Heart left ventricle (tissue), 13 donors: ENCODE results near the gene ZNF638.

Experiments used
- POLR2A ChIP-seq, 2 donors: fragments of 450-650 bp; IDR thresholded peaks; one replicate each; pipeline ENCODE4 v1.6.1; 2017; ENCODE audit warnings: antibody characterized with exemption in 2 of 2, mild to moderate bottlenecking in 2 of 2, moderate library complexity in 2 of 2
- TF ChIP-seq, protein P1 (sequence below), 12 donors: fragments of 200-600 bp; sonication (generic) in 4 of 12; IDR thresholded peaks; one replicate each; pipeline versions ENCODE4 v1.5.0 to v1.8.0; 2018 to 2022; ENCODE audit warnings: antibody characterized with exemption in 12 of 12, mild to moderate bottlenecking in 5 of 12
- donor health status: ischemic (EF 13 %, LVEDD 7.1; RV severe dilation, severe dysfunction).
- donor health status: DM: no; HTN: yes; CAD: no.
- donor health status: DM: no; HTN: no; CAD: no.
- donor health status: ischemic (EF 25% LVEDD 6.9; RV normal size, moderate dysfunction).
- donor health status: ischemic (EF 25% LVEDD 5.7; RV mildly dilated, moderate dysfunction).
- donor health status: ischemic (EF 35%, LVEDD 5.7; RV mildly dilated, moderate dysfunction).
- donor health status: nonischemic (EF 11% LVEDD 7.7; RV severe dilation, severe dysfunction).
- donor health status: DM: yes; HTN: yes; CAD: no.
- donor health status: PGD.
- donor health status: ischemic (EF 29% LVEDD 5.4; RV normal size, mild dysfunction).
- donor health status: nonischemic (EF 23%, LVEDD 6.1; RV moderate dilation, normal function).

DNA sequence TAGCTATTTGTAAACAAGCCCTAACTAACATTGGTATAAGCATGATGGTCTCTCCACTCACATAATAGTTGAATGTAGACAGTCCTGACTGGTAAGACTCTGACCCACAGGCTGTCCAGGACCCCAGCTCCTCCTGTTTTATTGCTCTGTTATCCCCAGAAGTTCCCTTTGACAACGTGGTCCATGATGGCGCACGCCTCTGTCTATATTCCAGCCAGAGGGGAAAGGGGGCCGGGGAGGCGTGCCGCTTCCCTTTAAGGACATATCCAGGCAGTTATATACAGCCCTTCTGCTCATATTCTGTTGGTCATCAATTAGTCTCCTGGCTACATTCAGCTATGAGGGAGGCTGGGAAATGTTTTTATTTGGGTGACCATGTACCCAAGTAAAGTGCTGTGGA, 128.5 kb downstream of the ZNF638 start:
- TF ChIP-seq, protein P1, sequence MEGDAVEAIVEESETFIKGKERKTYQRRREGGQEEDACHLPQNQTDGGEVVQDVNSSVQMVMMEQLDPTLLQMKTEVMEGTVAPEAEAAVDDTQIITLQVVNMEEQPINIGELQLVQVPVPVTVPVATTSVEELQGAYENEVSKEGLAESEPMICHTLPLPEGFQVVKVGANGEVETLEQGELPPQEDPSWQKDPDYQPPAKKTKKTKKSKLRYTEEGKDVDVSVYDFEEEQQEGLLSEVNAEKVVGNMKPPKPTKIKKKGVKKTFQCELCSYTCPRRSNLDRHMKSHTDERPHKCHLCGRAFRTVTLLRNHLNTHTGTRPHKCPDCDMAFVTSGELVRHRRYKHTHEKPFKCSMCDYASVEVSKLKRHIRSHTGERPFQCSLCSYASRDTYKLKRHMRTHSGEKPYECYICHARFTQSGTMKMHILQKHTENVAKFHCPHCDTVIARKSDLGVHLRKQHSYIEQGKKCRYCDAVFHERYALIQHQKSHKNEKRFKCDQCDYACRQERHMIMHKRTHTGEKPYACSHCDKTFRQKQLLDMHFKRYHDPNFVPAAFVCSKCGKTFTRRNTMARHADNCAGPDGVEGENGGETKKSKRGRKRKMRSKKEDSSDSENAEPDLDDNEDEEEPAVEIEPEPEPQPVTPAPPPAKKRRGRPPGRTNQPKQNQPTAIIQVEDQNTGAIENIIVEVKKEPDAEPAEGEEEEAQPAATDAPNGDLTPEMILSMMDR (IDR thresholded peaks at IDR 0.05), result no peak
- no peak for TF ChIP-seq POLR2A (IDR thresholded peaks at IDR 0.05)
